ENCODE data around the gene TMEM167B.
A peak's percentile ranks its signal among the peaks of the same experiment; 100 is the strongest.

The TMEM167B gene

DNA sequence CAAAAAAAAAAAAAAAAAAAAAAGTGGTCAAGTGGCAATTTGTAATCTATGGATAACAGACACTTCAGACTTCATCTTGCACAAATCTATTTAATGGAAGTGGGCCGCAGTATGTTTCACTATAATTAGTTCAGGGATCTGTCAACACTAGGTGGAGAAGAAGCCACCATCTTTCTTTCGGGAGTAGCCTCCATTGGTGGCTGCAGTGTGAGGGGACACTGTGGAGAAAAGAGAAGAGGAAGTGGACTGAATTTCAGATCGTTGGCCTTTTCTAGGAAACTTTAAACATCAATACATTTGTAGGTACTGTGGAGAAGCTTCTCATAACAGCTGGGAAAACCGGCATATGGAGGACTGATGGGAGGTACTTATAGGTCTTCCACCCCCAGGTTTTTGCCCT is 15.3 kb downstream of the TMEM167B start:
- Histone ChIP-seq H3K4me1 (ENCODE audit: control insufficient read depth, insufficient read depth, low read length) (no peaks in the 10 kb centered on the region), H3K36me3 (ENCODE audit: control insufficient read depth, insufficient read depth, low read length) (no peaks in the 10 kb centered on the region), H3K27me3 (ENCODE audit: control insufficient read depth, insufficient read depth, low read length) (peaks cover 21% of the 10 kb centered on the region), H3K4me3 (ENCODE audit: low read depth, low read length) (no peak overlapping the region), H3K9ac (ENCODE audit: low read depth, low read length) (no peak overlapping the region), H3K9me3 (ENCODE audit: control insufficient read depth, insufficient read depth, low read length) (no peaks in the 10 kb centered on the region)

DNA sequence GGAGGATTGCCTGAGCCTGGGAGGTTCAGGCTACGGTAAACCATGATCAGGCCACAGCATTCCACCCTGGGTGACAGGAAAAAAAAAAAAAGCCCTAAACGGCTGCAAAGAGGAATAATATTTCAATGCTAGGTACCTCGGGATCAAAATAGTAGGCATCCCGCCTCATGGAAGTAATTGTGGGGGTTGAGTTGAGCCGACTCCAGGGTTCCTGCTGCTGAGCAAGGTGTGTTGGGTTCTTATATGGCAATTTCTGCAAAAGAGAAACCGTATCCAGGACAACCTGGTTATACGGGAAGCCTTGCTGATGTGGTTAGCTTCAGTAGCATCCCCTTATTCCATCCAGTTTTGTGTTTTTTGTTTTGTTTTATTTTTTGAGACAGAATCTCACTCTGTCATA is 17.2 kb downstream of the TMEM167B start:
- Histone ChIP-seq H3K9me3 (ENCODE audit: control insufficient read depth, insufficient read depth, low read length) (no peaks in the 10 kb centered on the region), H3K4me3 (ENCODE audit: low read depth, low read length) (no peak overlapping the region), H3K27me3 (ENCODE audit: control insufficient read depth, insufficient read depth, low read length) (peaks cover 36% of the 10 kb centered on the region), H3K4me1 (ENCODE audit: control insufficient read depth, insufficient read depth, low read length) (no peaks in the 10 kb centered on the region), H3K36me3 (ENCODE audit: control insufficient read depth, insufficient read depth, low read length) (no peaks in the 10 kb centered on the region), H3K9ac (ENCODE audit: low read depth, low read length) (no peak overlapping the region)

DNA sequence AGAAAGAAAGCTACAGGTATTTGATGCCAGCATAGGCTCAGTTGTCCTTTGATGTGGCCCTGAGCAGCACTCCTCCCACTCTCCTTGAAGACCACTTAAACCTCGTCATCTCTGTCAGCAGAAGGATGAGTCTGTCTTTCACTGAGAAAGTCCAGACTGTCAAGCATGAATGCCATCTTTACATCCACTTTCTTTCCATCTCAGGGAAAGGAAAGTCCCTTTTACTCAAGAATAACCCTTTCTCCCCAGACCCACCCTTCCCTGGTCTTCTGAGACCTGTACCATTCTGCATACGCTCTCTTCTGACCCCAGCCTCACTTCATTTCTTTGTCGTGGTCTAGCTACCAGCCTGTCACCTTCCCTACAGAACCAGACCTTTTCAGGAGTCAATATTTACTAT is 19.3 kb downstream of the TMEM167B start:
- Histone ChIP-seq H3K4me1 (ENCODE audit: control insufficient read depth, insufficient read depth, low read length) (no peaks in the 10 kb centered on the region), H3K4me3 (ENCODE audit: low read depth, low read length) (no peak overlapping the region), H3K9me3 (ENCODE audit: control insufficient read depth, insufficient read depth, low read length) (no peaks in the 10 kb centered on the region), H3K9ac (ENCODE audit: low read depth, low read length) (no peak overlapping the region), H3K27me3 (ENCODE audit: control insufficient read depth, insufficient read depth, low read length) (peaks cover 57% of the 10 kb centered on the region), H3K36me3 (ENCODE audit: control insufficient read depth, insufficient read depth, low read length) (no peaks in the 10 kb centered on the region)

DNA sequence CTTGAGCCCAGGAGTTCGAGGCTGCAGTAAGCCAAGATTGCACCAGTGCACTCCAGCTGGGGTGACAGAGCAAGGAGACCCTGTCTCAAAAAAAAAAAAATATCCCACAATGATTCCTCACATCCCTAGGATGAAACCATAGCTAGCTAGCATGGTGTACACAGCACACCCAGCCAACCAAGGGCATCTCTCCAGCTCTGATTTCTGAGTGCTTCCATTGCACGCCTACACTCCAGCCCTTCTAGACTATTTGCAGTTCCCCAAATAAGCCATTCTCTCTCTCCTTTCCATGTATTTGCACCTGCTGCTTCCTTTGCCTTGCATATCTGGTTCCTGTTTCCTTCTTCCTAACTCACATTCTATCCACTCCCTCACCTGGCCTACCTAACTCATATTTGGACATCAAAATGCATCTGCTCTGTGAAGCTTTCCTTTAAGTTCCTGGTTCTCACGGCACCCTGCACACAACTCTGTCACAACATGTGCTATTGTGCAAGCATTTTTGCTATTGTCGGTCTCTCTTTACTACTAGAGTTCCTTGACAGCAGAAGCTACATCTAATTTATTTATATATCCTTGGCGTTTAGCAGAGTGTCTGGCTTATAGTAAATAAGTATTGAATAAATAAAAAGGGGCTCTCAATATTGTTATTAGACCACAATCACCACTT is 21.0 kb downstream of the TMEM167B start:
- H3K36me3 ChIP-seq (ENCODE audit: control insufficient read depth, insufficient read depth, low read length) = no peaks in the 10 kb centered on the region
- H3K4me1 ChIP-seq (ENCODE audit: control insufficient read depth, insufficient read depth, low read length) = no peaks in the 10 kb centered on the region
- H3K9me3 ChIP-seq (ENCODE audit: control insufficient read depth, insufficient read depth, low read length) = no peaks in the 10 kb centered on the region
- H3K4me3 ChIP-seq (ENCODE audit: low read depth, low read length) = no peak overlapping the region
- H3K27me3 ChIP-seq (ENCODE audit: control insufficient read depth, insufficient read depth, low read length) = peaks cover 66% of the 10 kb centered on the region
- H3K9ac ChIP-seq (ENCODE audit: low read depth, low read length) = no peak overlapping the region

DNA sequence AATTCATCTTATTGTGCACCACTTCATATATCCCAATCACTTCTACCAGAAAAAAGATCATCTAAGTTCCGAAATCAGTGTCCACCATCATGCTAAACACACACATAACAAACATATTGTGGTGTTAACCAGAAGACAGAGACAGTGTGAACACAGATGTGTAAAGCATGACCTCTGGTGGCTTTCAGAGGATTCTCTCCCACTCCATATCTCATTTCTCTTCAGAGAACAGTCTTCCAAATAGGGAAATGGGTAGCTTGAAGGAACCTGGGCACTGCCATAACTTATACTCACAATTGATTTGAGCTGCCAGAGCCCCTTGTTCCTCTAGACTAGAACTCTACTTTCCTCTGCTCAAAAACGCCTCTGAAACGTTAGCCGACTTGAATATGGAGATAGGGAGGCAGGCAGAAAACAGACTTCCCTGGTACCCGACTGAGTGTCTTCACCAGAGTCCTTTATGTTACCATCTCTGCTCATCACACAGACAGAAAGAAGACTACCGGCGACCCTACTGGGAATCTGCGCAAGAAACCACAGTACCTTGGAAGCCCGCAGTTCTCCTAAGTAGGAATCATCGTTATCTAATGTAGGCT is 21.6 kb downstream of the TMEM167B start:
- H3K27me3 ChIP-seq (ENCODE audit: control insufficient read depth, insufficient read depth, low read length) = peaks cover 65% of the 10 kb centered on the region
- H3K4me1 ChIP-seq (ENCODE audit: control insufficient read depth, insufficient read depth, low read length) = no peaks in the 10 kb centered on the region
- no peak overlapping the region for H3K4me3 ChIP-seq (ENCODE audit: low read depth, low read length)
- H3K9ac ChIP-seq (ENCODE audit: low read depth, low read length) = no peak overlapping the region
- no peaks in the 10 kb centered on the region for H3K36me3 ChIP-seq (ENCODE audit: control insufficient read depth, insufficient read depth, low read length)
- no peaks in the 10 kb centered on the region for H3K9me3 ChIP-seq (ENCODE audit: control insufficient read depth, insufficient read depth, low read length)

DNA sequence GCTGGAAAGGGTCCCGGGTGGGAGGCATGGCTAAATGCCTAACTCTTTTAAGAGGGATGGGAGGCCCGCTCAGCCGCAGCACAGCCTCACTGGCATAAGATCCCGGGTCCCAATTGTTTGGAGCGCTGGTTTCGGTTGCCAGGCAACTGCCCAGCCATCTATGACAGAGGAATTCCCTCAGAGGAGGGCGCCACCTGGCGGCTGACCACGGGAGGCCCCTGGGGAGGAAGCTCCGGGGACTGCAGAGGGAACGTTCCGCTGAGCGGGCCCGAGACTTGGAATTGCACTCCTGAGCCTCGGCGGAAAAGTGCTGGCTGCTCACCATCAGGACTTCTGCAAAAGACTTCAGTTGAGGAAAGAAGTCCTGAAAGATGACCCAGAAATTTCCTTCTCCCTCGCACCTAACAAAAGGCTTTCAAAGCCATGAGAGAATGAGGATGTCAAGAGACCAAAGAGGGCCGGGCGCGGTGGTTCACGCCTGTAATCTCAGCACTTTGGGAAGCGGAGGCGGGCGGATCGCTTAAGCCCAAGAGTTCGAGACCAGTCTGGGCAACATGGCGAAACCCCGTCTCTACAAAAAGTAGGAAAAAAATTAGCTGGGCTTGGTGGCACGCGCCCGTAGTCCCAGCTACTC is 22.2 kb downstream of the TMEM167B start:
- Histone ChIP-seq H3K27me3 (ENCODE audit: control insufficient read depth, insufficient read depth, low read length) (peaks cover 65% of the 10 kb centered on the region), H3K4me3 (ENCODE audit: low read depth, low read length) (peak overlapping the region; percentile 75)

DNA sequence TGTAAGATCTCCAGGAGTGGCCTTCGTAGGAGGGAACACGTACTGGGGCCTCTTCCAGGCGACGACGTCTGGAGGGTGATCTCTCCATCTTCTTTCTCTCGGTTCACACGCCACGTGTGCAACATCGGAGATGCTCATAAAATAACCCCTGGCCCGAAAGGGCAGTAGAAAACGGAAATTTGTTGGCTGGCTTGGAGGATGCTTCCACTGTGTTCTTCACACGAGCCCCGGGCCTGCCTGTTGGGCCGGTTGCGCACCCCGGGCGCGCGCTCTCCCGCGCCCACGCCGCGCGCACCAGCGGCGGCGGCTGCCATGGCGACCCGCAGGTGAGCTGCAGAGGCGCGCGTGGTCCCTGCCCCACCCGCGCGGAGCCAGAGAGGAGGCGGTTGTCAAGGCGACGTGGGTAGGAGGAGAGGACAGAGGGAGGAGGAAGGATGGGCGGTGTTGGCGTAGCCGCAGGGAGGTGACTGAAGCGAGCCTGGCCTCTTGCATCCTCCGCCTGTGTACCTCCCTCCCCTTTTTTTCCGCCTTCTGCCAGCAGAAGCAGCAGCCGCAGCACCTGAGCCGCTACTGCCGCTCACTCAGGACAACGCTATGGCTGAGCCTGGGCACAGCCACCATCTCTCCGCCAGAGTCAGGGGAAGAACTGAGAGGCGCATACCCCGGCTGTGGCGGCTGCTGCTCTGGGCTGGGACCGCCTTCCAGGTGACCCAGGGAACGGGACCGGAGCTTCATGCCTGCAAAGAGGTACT is 23.2 kb downstream of the TMEM167B start, which contains the start of gene ELAPOR1:
Gene ELAPOR1, plus strand, starts transcription at position 526 of the 752 bp plus-strand sequence. Its CDS starts 69 bp downstream, at position 595.
- Histone ChIP-seq H3K4me1 (ENCODE audit: control insufficient read depth, insufficient read depth, low read length) (no peaks in the 10 kb centered on the region), H3K9ac (ENCODE audit: low read depth, low read length) (no peak within 1 kb of the TSS), H3K9me3 (ENCODE audit: control insufficient read depth, insufficient read depth, low read length) (no peaks in the 10 kb centered on the region), H3K27me3 (ENCODE audit: control insufficient read depth, insufficient read depth, low read length) (peaks cover 60% of the 10 kb centered on the region), H3K36me3 (ENCODE audit: control insufficient read depth, insufficient read depth, low read length) (no peaks in the 10 kb centered on the region), H3K4me3 (ENCODE audit: low read depth, low read length) (peak within 1 kb of the TSS; percentile 75)

More for the DNA sequence above, 22.2 kb downstream of the TMEM167B start:
- no peak overlapping the region for H3K9ac ChIP-seq (ENCODE audit: low read depth, low read length)
- no peaks in the 10 kb centered on the region for H3K4me1 ChIP-seq (ENCODE audit: control insufficient read depth, insufficient read depth, low read length)
- H3K36me3 ChIP-seq (ENCODE audit: control insufficient read depth, insufficient read depth, low read length) = no peaks in the 10 kb centered on the region
- no peaks in the 10 kb centered on the region for H3K9me3 ChIP-seq (ENCODE audit: control insufficient read depth, insufficient read depth, low read length)

DNA sequence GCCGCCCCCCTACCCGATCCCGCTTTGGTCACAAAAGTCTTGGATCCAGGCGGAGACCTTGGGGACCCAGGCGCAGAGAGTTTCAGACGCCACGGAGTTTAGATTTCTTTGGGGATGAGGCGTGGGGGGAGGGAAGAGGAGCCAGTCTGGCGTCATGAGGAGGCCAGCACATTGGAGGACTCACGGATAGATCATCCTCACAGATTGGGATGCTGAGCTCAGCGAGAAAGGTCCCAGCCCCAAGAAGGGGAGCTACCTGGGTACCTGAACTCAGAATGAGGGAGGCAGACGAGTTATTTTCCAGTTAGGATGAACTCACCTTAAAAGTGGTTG is 23.7 kb downstream of the TMEM167B start:
- no peaks in the 10 kb centered on the region for H3K4me1 ChIP-seq (ENCODE audit: control insufficient read depth, insufficient read depth, low read length)
- H3K9ac ChIP-seq (ENCODE audit: low read depth, low read length) = no peak overlapping the region
- peak overlapping the region; percentile 75 for H3K4me3 ChIP-seq (ENCODE audit: low read depth, low read length)
- no peaks in the 10 kb centered on the region for H3K9me3 ChIP-seq (ENCODE audit: control insufficient read depth, insufficient read depth, low read length)
- H3K27me3 ChIP-seq (ENCODE audit: control insufficient read depth, insufficient read depth, low read length) = peaks cover 60% of the 10 kb centered on the region
- no peaks in the 10 kb centered on the region for H3K36me3 ChIP-seq (ENCODE audit: control insufficient read depth, insufficient read depth, low read length)

DNA sequence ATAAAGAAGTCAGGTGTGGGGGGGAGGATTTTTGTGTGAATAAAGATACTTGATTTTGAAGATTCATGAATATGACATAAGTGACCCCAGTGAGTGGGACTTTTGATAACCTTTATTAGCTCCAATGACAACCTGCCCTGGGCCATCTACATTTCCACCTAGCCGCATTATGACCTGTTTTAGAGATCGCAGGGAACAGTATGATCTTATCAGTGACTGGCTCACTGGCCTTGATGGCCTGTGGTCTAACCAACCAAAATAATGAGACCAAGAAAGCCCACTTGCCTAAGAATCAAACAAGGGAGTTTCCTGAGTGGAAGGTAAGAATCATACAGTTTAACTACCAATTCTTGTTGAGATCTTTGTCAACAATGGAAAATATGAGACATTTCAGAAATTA is 25.1 kb downstream of the TMEM167B start:
- Histone ChIP-seq H3K27me3 (ENCODE audit: control insufficient read depth, insufficient read depth, low read length) (peaks cover 49% of the 10 kb centered on the region), H3K9me3 (ENCODE audit: control insufficient read depth, insufficient read depth, low read length) (no peaks in the 10 kb centered on the region), H3K4me3 (ENCODE audit: low read depth, low read length) (no peak overlapping the region), H3K9ac (ENCODE audit: low read depth, low read length) (no peak overlapping the region), H3K36me3 (ENCODE audit: control insufficient read depth, insufficient read depth, low read length) (no peaks in the 10 kb centered on the region), H3K4me1 (ENCODE audit: control insufficient read depth, insufficient read depth, low read length) (no peaks in the 10 kb centered on the region)

DNA sequence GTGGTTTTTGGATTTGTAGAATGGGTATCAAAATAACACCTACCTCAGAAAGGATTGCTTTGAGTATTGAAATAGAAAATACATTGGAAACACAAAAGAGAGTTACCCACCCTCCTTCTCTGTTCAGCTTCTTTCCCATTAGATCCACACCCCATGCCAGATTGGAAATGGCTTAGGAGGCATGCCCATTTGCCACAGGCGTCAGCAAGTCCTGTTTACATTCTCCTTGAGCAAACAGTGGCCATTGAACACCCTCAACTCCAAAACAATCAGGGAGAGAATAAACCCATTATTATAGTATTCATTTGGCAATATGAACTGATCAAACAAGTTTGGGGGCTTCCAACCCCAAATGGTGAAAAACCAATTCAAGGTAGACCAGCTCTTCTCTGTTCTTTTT is 25.7 kb downstream of the TMEM167B start:
- Histone ChIP-seq H3K9me3 (ENCODE audit: control insufficient read depth, insufficient read depth, low read length) (no peaks in the 10 kb centered on the region), H3K4me3 (ENCODE audit: low read depth, low read length) (no peak overlapping the region), H3K4me1 (ENCODE audit: control insufficient read depth, insufficient read depth, low read length) (no peaks in the 10 kb centered on the region), H3K36me3 (ENCODE audit: control insufficient read depth, insufficient read depth, low read length) (no peaks in the 10 kb centered on the region), H3K9ac (ENCODE audit: low read depth, low read length) (no peak overlapping the region), H3K27me3 (ENCODE audit: control insufficient read depth, insufficient read depth, low read length) (peaks cover 44% of the 10 kb centered on the region)

DNA sequence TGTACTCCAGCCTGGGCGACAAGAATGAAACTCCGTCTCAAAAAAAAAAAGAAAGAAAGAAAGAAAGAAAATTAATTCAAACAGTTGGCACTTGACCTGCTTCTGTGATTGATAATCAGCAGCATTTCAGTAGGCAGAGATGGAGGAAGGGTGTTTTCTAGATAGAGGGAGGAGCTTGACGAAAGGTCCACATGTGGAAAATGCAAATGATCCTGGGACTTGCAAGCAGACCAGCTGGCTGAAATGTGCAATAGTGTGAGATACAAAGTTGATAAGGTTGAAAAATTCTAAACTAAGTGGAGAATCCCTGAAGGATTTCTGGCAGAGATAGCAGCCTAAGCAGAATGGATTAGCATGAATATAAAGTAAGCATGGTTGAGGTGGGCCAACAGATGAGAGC is 27.5 kb downstream of the TMEM167B start:
- Histone ChIP-seq H3K9me3 (ENCODE audit: control insufficient read depth, insufficient read depth, low read length) (no peaks in the 10 kb centered on the region), H3K4me1 (ENCODE audit: control insufficient read depth, insufficient read depth, low read length) (no peaks in the 10 kb centered on the region), H3K4me3 (ENCODE audit: low read depth, low read length) (no peak overlapping the region), H3K9ac (ENCODE audit: low read depth, low read length) (no peak overlapping the region), H3K36me3 (ENCODE audit: control insufficient read depth, insufficient read depth, low read length) (no peaks in the 10 kb centered on the region), H3K27me3 (ENCODE audit: control insufficient read depth, insufficient read depth, low read length) (peaks cover 30% of the 10 kb centered on the region)

Measured in iPS-15b (cell line).